AG09309 (cell line): Measurements from ENCODE around the gene VPS50.

Experiments
- DNase-seq: peaks from one replicate; pipeline ENCODE4 v3.0.0-alpha.2; 2010; ENCODE audit warnings: low read depth
- H3K4me3 ChIP-seq: 2 replicates; pipeline ENCODE4 v1.5.1; 2011; ENCODE audit warnings: mild to moderate bottlenecking, low read depth, low read length, moderate library complexity; ENCODE audit not compliant: control insufficient read depth
- CTCF ChIP-seq: IDR thresholded peaks from 2 replicates; pipeline ENCODE4 v1.5.1; 2011; ENCODE audit warnings: mild to moderate bottlenecking, low read depth, low read length, inconsistent platforms; ENCODE audit not compliant: insufficient read depth, control insufficient read depth; ENCODE audit errors: missing control alignments

VPS50 gene

DNA sequence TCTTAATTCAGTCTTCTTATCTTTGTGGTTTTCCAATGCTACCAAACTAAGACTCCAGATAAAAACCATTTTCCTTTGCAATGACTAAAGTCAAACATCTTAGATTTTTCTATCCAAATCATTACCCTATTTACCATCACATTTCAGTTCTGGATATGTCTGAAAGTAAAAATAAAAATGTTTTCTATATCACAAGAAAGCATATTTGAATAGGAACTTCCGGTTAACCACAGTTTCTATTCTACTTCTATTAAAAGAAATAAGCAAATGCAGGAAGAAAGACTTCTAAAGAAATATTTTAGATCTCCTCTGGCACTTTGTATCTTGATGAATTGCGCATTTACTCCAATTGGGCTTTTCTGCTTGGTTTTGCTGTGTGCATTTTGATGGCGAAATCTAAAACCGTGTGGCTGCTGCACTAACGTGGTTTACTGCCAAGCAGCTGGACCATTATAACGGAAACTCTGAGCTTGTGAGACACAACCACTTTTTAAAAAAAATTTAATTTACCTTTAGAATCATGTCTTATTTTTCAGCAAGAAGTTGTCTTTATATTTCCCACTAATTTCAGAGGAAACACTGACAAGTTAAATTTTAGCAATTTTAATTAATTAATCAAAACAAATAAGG, 146.1 kb downstream of the VPS50 start:
- no peak overlapping the region for H3K4me3 ChIP-seq
- no peak for TF ChIP-seq CTCF
- no peak for DNase-seq

GRCh38 chr7:93382362-93382761, 150.2 kb downstream of the VPS50 start:
- no peak for TF ChIP-seq CTCF
- H3K4me3 ChIP-seq = no peak overlapping the region
- no peak for DNase-seq

DNA sequence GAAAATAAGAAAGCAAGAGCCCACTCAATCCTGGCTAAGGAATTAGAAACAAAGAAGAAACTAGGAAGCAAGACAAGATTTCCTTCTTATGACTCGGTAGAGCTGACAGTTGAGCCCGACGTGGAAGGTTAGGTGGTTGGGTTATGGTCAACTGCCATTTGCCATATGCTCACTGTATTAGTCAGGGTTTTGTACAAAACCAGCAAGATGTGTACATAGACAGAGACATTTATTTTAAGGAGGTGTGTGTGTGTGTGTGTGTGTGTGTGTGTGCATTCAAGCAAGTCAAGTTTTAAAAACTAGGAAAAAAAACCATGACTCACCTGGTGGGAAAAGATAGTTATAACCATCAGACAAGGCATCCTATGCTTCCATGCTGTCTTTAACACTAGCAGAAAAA, 158.5 kb downstream of the VPS50 start:
- TF ChIP-seq CTCF = no peak
- no peak for DNase-seq
- no peak overlapping the region for H3K4me3 ChIP-seq

- no peak overlapping the region for H3K4me3 ChIP-seq
- no peak for TF ChIP-seq CTCF
- DNase-seq = no peak
Observed at GRCh38 chr7:93392984-93393383, 160.8 kb downstream of the VPS50 start.

- no peak for TF ChIP-seq CTCF
- no peak for DNase-seq
- no peak overlapping the region for H3K4me3 ChIP-seq
Observed at GRCh38 chr7:93399642-93400041, 167.5 kb downstream of the VPS50 start.

DNA sequence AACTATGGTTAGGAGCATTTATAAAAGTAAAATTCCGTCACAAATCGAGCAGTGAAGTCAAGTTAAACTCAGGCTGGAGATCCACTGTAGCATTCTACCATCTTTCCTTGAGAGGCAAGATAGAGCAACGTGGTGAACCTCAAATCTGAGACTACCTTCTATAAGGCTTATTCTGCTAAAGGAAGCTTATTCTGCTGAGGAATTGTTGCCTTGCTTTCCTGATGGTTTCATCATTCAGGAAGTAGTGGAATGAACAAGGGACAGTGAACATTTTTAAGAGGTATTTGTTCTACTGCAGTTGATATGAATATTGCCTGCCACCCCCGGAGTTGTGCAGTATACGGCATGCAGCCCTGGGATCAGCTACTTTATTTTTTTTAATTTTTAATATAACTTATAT, 170.8 kb downstream of the VPS50 start:
- no peak for TF ChIP-seq CTCF
- DNase-seq = no peak
- H3K4me3 ChIP-seq = no peak overlapping the region

GRCh38 chr7:93407239-93407638, 175.1 kb downstream of the VPS50 start:
- no peak for TF ChIP-seq CTCF
- H3K4me3 ChIP-seq = no peak overlapping the region
- DNase-seq = no peak
